HepG2 (cell line): Measurements from ENCODE around the gene B4GALT3. TPM values are rescaled to one million over a fixed set of nuclear protein-coding genes. Genes with fewer than 3 reads are reported as not detected.

Source experiments
- DNMT3B ChIP-seq: conservative IDR thresholded peaks from 2 replicates; pipeline ENCODE4 v1.6.1; 2016; ENCODE audit warnings: missing biosample characterization, control low read depth
- FOXC1 ChIP-seq: sonication (generic); formaldehyde crosslinking; IDR thresholded peaks from 2 replicates; pipeline ENCODE4 v1.8.0; 2022; ENCODE audit warnings: mild to moderate bottlenecking, missing genetic modification reagents, borderline replicate concordance
- FUBP1 ChIP-seq: sonication (generic); formaldehyde crosslinking; IDR thresholded peaks from 2 replicates; pipeline ENCODE4 v1.5.1; 2020; ENCODE audit warnings: missing genetic modification reagents, mild to moderate bottlenecking, borderline replicate concordance
- GABPB1 ChIP-seq: IDR thresholded peaks from 2 replicates; pipeline ENCODE4 v1.6.1; 2016; ENCODE audit warnings: mild to moderate bottlenecking, missing genetic modification reagents, moderate library complexity, missing compliant biosample characterization
- HMG20A ChIP-seq: IDR thresholded peaks from 2 replicates; pipeline ENCODE4 v1.6.1; 2016; ENCODE audit warnings: borderline replicate concordance
- NFE2L1 ChIP-seq: sonication (generic); formaldehyde crosslinking; IDR thresholded peaks from 2 replicates; pipeline ENCODE4 v1.4.0; 2020; ENCODE audit warnings: missing genetic modification reagents, mild to moderate bottlenecking, borderline replicate concordance
- POLR2G ChIP-seq: fragments of 200-400 bp; formaldehyde crosslinking; IDR thresholded peaks from 2 replicates; pipeline ENCODE4 v1.6.1; 2018; ENCODE audit warnings: mild to moderate bottlenecking, low read depth, low read length, moderate library complexity
- RXRB ChIP-seq: IDR thresholded peaks from 2 replicates; pipeline ENCODE4 v1.6.1; 2016; ENCODE audit warnings: borderline replicate concordance, missing genetic modification reagents, missing compliant biosample characterization
- TFE3 ChIP-seq: IDR thresholded peaks from 2 replicates; pipeline ENCODE4 v1.6.1; 2016
- ZHX2 ChIP-seq, 2 experiments: sonication (generic) in 1 of 2; formaldehyde crosslinking in 1 of 2; IDR thresholded peaks; 2 replicates each; pipeline versions ENCODE4 v1.6.1 to v1.9.0; 2014 to 2022; ENCODE audit warnings: antibody characterized with exemption in 1 of 2, borderline replicate concordance in 1 of 2, inconsistent platforms in 1 of 2, low read depth in 1 of 2, missing genetic modification reagents in 1 of 2
- ZNF597 ChIP-seq: sonication (generic); formaldehyde crosslinking; IDR thresholded peaks from 2 replicates; pipeline ENCODE4 v1.5.0; 2020; ENCODE audit warnings: missing genetic modification reagents
- ZNF740 ChIP-seq: sonication (generic); formaldehyde crosslinking; IDR thresholded peaks from 2 replicates; pipeline ENCODE4 v1.4.0; 2020; ENCODE audit warnings: missing genetic modification reagents
- ZNF800 ChIP-seq: sonication (generic); formaldehyde crosslinking; IDR thresholded peaks from 2 replicates; pipeline ENCODE4 v1.4.0; 2020; ENCODE audit warnings: missing genetic modification reagents
- polyA plus RNA-seq, 8 experiments: library from polyadenylated mRNA; depleted of rRNA in 3 of 8; stranded (reverse) in 7 of 8; unstranded in 1 of 8; fragments of >200 nt; fragmentation: Illumina TruSeq in 4 of 8; extraction: Trizol in 4 of 8; gene quantifications; 2 replicates each; pipeline versions ENCODE4 v1.2.1 to v1.2.3, GENCODE V29; 2011 to 2016; ENCODE audit warnings: low read depth in 4 of 8, missing spikeins in 1 of 8, mixed read lengths in 1 of 8; ENCODE audit not compliant: insufficient read depth in 1 of 8
- total RNA-seq, 5 experiments: library from RNA; depleted of rRNA; stranded (reverse); fragments of >200 nt; fragmentation: Illumina TruSeq; extraction: Trizol; gene quantifications; 2 replicates each; pipeline ENCODE4 v1.2.3, GENCODE V29; 2016; ENCODE audit warnings: low read depth in 1 of 5

B4GALT3 gene
- total and polyA plus RNA-seq, 2 of the 13 experiments (the other 11 are each of a cell fraction or from before 2014, with no cell fraction given), result 35.6 to 40.4 TPM

- no peak for TF ChIP-seq FUBP1 (CRISPR knock-in tag)
- TF ChIP-seq ZNF800, result no peak
- TF ChIP-seq NFE2L1 (CRISPR knock-in tag), result no peak
- TF ChIP-seq TFE3, result peak; percentile 45; the same call in 1 of the 2 replicates
- TF ChIP-seq ZNF740, result no peak
- no peak for TF ChIP-seq ZNF597
- TF ChIP-seq RXRB (CRISPR knock-in tag), result no peak; the same call in none of the 2 replicates
- peak; percentile 95 for TF ChIP-seq POLR2G
- peak; percentile 57; the same call in 1 of the 2 replicates for TF ChIP-seq DNMT3B (CRISPR knock-in tag)
- peak; percentile 34; the same call in 1 of the 2 replicates for TF ChIP-seq FOXC1 (CRISPR knock-in tag)
- TF ChIP-seq ZHX2 (IDR thresholded peaks at IDR 0.05; ENCODE audit: low read depth), result peak; percentile 91
- TF ChIP-seq ZHX2 (CRISPR knock-in tag; IDR thresholded peaks at IDR 0.05; ENCODE audit: borderline replicate concordance), result no peak
- TF ChIP-seq GABPB1, result peak; percentile 85; the same call in 1 of the 2 replicates
- TF ChIP-seq HMG20A (CRISPR knock-in tag), result no peak
Observed at GRCh38 chr1:161177112-161177935, at the start of gene B4GALT3 (continued).
